GM10847 (cell line): ENCODE data around the gene ATAD3B.

Source experiments
- POLR2A ChIP-seq: IDR thresholded peaks from 2 replicates; pipeline ENCODE4 v1.6.1; 2011; ENCODE audit not compliant: insufficient read length; ENCODE audit errors: extremely low read depth

ATAD3B gene

GRCh38 chr1:1538334-1538733 lies 66.8 kb downstream of the ATAD3B start:
- no peak for TF ChIP-seq POLR2A

- no peak for TF ChIP-seq POLR2A
Observed at GRCh38 chr1:1538989-1539309, 67.4 kb downstream of the ATAD3B start.

DNA sequence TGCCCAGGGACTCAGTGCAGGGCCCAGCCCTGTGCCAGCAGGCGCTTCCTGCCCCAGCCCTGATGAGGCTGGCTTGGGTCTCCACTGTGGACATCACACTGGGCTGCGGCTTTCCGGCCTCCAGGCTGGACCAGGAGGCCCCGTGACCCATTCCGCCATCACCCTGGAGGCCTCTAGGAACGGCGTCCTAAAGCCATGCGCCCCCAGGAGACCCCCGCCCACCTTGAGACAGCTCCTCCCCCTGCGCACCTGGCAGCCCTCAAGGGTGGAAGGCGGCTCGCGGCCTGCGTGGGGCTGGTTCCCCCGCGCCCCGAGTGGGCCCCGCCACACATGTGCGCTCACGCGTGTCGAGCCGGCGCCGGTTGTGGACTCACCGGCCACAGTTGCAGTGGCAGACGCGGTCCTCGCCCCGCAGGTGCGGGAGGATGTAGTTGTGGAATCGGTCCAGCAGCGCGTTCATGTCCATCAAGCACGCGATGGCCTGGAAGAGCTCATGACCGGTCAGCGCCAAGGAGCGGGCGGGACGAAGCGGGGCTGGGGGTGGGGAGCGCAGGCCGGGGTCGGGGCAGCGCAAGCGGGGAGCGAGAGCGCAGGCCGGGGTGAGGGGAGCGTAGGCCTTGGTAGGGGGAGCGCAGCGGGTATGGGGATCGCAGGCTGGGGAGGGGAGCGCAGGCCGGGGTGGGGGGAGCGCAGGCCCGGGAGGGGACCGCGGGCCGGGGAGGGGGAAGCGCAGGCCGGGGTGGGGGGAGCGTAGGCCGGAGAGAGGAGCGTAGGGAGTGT lies 67.9 kb downstream of the ATAD3B start:
- TF ChIP-seq POLR2A, result no peak

- no peak for TF ChIP-seq POLR2A
Observed at GRCh38 chr1:1540090-1540817, 68.7 kb downstream of the ATAD3B start, which contains the start of gene TMEM240. Gene TMEM240, minus strand, starts transcription at chr1:1540624. Its CDS starts 278 bp downstream, at chr1:1540346.

DNA sequence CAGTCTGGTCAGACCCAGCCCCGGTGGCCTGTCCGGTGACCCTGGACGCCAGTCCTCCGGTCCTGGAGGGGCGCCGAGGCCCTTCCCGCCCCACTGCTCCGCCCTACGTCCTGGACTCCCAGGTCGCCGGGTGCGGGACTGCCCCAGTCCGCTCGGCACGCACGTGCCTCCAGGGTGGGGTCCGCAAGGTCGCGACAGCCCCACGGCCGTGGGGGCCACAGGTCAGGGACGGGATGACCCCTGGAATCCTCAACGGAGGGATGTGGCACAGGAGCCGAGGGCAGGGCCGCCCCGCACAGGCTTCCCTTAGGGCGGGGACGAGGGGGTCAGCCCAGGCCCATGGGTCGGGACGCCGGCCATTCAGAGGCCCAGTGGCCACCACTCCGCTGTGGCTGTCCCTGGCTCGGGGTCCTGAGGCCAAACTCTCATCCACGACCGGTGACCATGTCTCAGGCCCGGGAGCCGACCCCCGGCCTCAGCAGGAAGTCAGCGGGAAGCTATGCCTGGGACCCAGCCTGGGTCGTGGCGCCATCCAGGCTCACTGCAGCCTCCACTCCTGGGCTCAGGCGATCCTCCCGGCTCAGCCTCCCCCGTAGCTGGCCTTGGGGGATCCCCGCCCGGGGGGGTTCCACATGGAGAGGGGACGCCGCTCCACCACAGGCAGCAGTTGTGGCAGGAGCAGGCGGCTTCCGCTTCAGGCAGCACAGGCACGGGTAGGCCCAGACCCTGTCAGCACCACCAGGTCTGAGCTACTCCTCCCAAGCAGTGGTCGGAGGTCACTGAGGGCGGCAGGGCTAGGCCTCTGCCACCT lies 69.5 kb downstream of the ATAD3B start:
- no peak for TF ChIP-seq POLR2A

DNA sequence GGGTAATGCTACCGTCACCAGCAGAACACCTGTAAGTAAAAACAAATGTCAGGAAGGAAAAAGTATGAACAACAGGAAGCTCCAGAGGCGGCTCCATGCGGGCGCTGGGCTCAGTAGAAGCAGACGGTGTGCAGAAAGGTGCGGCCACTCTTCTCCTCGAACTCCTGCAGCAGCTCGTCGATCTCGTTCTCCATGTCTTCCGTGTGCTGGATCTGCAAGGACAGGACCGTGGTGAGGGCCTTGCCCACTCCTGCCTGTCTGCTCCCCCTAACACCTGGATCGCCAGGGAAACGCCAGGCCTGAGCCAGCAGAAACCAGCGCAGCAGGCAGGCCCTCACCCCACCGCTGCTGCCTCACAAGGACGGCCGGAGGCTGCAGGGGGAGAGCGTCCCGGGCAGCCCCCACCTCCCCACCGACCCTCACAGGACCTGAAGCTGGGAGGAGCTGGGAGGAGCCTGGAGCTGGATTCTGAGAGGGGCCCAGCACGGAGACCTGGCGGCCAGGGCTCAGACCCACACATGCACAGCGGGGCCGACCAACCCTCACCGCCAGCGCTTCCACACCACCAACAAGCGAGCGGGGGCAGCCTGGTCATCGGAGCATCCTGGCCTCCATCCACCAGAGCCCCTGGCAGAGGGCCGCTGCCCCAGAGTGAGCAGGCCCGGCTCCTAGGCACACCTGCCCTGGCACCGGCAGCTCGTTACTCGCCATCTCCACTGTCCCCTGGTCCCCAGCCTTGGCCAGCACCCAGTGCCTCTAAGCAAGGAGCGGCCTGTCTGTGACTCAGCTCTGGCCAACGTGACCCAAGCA lies 70.6 kb downstream of the ATAD3B start:
- TF ChIP-seq POLR2A, result no peak

GRCh38 chr1:1542766-1543705 lies 71.5 kb downstream of the ATAD3B start:
- no peak for TF ChIP-seq POLR2A

DNA sequence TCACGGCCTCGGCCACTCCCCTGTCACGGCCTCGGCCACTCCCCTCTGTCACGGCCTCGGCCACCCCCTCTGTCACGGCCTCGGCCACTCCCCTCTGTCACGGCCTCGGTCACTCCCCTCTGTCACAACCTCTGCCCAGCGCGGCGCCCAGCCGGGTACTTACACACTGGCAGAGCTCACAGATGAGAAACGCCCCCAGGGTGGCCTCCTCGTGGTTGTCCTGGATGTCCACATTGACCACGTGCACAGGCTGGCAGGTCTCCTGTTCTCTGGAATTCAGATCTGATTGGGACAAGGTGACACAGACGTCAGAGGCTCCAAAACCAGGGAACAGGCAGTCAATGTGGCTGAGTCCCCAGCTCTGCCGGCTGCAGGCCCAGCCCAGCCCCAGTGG lies 72.1 kb downstream of the ATAD3B start:
- TF ChIP-seq POLR2A, result no peak

DNA sequence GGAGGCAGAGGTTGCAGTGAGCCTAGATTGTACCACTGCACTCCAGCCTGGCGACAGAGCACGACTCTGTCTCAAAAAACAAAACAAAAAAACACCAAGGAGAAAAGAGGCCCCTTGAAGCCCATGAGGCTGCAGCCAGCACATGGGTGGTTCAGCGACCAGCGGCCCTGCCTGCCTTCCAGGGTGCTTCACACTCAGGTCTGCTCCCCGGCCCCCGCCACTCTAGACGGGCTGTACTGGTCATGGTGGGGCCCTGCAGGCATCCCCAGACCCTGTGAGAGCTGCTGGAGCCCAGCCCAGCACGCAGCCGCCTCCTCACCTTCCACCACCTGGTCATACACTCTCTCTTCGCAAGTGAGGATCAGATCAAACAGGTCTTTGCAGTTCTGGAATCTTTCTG lies 73.0 kb downstream of the ATAD3B start:
- no peak for TF ChIP-seq POLR2A
